CD4-positive, alpha-beta T cell treated with Interleukin-12 subunit alpha and Interleukin-12 subunit beta, for 1 hour (primary cell): ENCODE data around the gene ELAPOR2.
"Not testable (repeated sequence)": the region's sequence is repeated elsewhere in the genome, so short reads cannot be mapped to it uniquely, and the experiment has no call there.

Experiments
- DNase-seq: peaks from one replicate; pipeline ENCODE4 v3.0.0-alpha.2; 2020

ELAPOR2 gene, protein sequence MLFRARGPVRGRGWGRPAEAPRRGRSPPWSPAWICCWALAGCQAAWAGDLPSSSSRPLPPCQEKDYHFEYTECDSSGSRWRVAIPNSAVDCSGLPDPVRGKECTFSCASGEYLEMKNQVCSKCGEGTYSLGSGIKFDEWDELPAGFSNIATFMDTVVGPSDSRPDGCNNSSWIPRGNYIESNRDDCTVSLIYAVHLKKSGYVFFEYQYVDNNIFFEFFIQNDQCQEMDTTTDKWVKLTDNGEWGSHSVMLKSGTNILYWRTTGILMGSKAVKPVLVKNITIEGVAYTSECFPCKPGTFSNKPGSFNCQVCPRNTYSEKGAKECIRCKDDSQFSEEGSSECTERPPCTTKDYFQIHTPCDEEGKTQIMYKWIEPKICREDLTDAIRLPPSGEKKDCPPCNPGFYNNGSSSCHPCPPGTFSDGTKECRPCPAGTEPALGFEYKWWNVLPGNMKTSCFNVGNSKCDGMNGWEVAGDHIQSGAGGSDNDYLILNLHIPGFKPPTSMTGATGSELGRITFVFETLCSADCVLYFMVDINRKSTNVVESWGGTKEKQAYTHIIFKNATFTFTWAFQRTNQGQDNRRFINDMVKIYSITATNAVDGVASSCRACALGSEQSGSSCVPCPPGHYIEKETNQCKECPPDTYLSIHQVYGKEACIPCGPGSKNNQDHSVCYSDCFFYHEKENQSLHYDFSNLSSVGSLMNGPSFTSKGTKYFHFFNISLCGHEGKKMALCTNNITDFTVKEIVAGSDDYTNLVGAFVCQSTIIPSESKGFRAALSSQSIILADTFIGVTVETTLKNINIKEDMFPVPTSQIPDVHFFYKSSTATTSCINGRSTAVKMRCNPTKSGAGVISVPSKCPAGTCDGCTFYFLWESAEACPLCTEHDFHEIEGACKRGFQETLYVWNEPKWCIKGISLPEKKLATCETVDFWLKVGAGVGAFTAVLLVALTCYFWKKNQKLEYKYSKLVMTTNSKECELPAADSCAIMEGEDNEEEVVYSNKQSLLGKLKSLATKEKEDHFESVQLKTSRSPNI

DNA sequence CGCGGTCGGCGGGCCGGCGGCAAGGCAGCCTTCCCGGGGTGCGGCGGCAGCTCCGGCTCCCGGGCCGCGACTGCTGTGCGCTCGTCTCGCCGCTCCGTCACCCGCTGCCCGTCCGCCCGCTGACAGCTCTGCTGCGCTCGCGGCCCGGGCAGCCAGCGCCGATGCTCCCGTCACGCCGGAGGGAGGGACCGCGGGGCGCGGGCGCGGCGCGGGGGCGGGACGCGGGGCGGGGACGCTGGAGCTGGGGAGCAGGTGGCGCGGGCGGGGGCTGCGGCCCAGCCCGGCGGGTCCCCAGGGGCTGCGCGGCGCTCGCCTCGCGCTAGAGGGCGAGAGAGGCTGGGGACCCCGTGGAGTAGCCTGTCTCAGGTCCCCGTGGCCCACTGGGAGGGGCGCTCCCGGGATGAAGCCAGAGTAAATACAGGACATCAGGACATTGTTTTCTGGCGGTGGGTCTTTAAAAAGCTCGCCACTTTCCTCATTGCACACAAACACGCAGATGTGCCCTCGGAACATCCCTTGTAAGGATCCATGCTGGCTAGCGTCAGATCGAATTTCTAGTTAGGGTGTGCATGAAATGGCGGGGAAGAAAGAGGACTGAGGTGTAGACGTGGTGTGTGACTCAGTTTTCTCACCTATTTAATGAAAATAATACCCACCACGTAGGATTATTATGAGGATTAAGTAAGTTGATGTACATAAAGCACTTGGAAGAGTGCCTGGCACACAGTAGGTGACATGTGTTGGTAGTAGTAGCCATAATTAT, at the start of gene ELAPOR2:
Gene ELAPOR2, minus strand, starts transcription at position 130 of the 763 bp plus-strand sequence. CDS start 141 bp downstream, outside the sequence.
- DNase-seq: peak; percentile 83

DNA sequence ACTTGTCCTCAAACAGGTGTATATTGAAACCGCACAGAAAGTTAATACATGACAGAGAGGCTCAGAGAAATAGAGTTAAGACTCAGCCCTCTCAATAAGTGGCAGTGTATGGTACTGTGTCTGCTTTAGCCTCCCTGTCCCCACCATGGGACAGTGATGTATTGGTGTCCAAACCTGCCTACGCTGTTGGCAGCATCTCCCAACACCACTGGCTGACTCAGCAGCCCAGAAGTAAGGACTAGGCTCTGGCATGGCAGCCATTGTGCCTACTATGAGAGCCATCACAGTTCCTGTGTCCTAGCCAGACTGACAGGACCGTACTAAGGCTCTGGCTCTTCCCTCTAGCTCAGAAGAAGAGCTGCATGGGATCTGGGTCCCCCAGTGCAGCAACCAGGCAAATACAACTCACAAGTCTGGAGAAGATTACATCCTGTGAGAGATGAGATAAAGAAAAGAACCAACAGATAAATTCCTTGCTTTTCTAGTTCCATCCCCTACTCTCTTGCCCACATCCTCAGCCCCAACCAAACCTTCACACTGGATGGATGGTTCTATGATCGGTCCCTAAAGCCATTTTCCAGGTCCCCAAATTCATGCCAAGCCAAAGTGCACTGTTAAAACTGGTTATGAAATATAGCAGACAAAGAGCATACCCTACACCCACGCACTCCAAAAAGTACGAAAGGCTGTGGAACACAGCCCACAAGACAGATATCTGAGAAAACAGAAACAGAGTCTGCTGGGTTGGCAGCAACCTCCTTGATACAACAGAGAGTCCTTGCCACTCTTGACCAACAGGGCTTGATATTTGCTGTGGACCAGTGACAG, 48.7 kb upstream of the ELAPOR2 start:
- DNase-seq: no peak

DNA sequence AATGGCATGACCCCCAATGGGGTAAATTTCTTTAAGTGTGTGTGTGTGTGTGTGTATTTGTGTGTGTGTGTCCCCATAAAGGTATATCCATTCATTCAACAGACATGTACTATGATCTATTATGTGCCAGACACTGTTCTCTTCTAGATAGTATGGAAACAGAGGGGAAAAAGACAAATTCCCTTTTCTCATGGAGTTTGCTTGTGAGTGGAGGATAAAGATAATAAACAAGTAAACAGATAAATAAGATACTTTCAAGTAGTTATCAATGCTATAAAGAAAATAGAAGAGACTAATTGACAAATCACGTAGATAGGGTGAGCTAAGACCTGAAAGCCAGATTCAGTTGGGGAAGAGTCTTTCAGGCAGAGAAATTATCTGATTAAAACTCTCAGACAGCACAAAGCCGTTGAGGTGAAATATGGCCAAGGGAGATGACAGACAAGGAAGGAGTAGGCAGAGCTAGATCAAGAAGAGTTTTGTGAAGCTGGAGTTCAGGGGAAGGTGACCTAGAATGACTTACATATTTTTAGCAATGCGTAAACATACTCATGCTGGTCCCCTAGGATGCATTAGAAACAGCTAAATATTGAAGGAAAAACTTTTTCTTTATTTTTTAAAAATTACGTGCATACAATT, 47.6 kb upstream of the ELAPOR2 start:
- no peak for DNase-seq

DNA sequence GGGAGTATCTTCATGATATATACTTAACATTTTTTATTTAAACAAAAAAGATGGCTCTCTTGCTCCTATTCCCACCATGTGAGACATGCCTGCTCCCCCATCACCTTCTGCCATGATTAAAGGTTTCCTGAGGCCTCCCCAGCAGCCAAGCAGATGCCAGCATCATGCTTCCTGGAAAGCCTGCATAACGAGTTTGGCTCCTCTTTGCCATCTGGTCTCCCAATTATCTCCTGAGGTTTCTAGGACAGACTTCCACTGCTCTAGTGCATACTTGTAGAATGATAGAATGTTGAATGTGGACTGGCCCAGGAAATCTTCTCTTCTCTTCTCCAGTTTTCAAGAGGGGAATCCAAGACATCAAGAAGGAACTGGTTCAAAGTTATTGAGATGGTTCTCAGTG, 45.9 kb upstream of the ELAPOR2 start:
- DNase-seq: no peak

DNA sequence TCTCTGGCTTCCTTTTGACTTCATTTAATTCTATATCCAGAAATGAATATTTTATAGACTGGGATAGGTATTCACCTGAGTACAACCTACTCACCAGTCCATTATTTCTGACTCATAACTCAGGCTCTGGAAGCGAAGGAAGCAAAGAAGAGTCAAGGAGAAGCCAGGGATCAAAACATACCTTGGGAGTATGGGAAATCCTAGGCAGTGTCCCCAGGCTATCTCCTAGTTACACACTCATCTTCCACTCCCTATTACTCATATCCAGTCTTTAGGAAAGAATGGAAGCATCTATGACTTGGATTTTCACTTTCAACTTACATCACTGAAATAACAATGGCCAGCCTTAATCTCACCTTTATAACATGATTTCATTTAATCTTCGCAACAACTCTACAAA, 40.9 kb upstream of the ELAPOR2 start:
- no peak for DNase-seq

DNA sequence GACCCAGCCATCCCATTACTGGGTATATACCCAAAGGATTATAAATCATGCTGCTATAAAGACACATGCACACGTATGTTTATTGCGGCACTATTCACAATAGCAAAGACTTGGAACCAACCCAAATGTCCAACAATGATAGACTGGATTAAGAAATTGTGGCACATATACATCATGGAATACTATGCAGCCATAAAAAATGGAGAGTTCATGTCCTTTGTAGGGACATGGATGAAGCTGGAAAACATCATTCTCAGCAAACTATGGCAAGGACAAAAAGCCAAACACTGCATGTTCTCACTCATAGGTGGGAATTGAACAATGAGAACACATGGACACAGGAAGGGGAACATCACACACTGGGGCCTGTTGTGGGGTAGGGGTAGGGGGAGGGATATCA, 37.9 kb upstream of the ELAPOR2 start:
- DNase-seq: not testable (repeated sequence)

DNA sequence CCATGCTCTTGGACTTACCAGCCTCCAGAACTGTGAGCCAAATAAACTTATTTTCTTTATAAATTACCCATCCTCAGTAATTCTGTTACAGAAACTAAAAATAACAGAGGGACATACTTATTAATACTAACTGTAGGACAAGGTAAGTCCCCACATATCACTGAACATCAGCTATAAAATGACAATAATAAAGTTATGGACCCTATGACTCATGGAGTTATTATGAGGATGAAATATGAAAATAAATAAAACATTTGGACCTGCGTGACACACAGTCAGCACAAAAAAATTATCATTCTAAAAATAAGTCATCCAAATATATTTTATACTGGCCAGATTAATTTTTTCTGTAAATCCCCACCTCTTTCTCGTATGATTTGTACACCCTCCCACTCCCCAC, 34.9 kb upstream of the ELAPOR2 start:
- no peak for DNase-seq

DNA sequence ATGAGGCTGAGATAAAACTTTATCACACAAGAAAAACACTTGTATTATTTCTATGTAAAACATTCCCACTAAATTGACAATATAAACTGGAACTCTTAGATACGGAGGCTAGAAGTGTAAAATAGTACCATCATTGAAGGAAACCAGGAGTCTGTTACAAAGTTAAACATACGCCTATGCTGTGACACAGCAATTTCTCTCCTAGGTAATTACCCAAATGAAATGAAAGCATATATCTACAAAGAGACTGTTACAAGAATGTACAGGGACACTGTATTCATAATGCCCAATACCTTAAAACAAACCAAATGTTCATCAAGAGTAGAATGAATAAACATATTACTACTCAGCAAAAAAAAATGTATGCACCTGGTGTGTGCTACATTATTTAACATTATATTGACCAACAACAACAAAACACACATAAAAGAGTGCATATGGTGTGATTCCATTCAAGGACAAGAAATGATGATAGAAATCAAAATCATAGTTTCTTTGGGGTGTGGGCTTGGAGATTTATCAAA, 33.2 kb upstream of the ELAPOR2 start:
- DNase-seq: no peak

DNA sequence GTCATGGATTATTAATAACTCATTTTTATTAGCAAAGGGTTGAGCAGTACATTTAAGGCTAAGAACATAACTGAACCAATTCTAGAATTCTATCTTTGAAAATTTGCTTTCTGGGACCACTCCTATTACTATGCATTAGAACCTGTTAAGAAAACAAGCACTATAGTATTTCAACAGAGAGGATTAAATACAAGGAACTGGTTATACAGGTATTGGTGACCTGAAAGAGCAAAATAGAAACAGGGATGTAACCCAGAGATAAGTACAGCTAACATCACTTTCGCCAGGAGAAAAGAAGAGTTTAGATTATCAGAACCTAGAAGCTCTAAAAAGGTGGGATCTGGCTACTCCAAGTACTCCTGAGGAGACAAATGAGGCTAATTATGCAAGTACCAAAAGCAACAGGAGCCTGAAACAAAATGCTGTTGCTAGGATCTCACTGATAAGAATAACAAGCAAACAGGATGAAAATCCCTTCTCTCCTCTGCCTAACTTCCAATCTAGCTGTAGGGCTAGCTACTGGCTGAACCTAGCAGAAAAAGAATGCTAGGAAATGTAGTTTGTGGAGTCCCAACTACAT, 32.1 kb upstream of the ELAPOR2 start:
- no peak for DNase-seq

DNA sequence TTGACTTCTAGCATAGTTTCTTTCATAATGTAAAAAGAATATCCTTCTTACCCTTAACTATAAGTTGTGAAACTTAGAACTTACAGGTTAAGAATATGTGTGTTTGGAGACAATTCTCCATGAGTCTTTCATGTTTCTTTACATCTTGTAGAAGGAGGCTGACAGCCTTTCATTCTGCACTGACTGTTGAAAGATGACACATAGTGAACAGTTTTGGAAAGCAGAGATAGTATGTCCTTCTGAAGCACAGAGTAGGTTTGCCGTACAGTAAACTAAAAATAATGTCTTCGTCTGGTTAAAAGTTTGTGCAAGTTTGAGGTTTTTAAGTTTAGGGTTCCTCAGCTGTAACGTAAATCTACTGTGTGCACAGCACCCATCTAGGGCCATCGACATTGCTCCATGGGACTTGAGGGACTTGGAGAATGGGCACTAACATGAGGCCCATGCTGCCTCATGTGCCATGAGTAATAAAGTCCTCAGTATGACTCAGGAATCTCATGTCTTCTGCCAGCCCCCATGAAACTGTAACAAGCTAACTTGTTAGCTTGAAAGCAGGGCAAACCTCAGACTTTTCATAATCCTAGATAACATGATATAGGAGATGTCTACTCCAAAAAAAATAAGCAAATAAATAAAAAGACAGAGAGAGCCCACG, 24.5 kb upstream of the ELAPOR2 start:
- no peak for DNase-seq

DNA sequence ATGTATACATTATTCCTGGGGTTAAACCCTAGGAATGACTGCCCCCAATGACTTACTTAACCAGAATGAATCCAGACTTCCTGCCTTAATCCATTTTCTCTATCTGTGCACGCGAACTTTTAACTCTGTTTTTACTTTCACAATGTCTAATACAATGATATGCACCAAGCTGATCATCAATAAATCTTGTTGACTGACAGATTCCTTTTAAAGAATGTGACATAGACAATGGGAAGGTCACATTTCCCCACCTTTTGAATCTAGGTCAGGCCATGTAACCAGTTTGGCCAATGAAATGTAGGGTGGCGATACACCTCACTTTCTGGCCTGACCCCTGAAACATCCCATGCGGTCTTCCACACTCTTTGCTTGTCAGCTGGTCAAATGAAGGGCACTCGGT, 23.2 kb upstream of the ELAPOR2 start:
- no peak for DNase-seq

DNA sequence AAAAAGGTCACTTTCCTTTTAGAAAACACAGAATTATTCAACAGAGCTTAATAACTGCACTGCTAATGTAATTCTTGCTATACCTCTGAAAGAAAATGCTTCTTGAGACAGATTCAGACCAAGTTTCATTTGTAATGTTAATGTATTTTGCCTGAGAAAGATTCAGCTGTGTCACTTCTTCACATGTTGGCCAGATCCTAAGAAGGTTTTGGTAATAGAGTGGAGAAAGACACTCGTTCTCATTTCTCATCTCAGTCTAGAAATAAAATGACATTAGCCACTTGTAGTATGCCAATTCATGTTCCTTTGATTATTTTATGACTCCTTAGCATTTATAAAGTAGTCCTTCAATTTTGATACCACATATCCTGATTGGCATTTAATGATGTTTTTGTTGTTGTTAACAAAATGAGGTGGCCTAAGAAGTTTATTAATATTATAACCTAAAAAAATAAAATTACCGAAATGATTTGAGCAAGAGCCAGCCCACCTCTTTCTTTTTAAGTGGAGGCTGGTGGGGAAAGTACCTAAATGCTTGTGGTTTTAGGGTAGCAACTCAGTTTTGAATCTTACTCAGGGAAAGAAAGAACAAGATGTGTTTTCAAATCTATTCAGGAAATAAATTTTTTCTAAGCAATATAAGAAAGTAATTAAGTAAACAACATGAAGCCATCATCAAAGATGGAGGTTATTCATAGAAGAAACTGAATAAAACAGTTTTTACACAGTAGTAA, 16.4 kb upstream of the ELAPOR2 start:
- peak; percentile 1 for DNase-seq

DNA sequence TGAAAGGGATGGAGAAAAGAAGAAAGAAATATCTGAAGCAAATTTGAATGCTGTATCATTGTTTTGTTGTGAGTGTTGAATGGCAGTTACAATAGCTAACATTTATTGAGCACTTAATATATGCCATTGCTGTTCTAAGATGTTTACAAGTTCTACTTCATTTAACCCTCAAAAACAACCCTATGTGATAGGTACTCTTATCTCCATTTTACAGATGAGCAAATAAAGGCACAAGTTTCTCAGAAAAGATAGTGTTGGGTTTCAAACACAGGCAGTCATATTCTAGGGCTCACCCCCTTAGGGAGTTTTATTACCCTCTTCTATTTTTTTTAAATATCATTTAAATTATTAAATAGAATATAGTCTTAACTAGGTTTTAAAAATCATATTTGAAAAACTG, 8.3 kb upstream of the ELAPOR2 start:
- DNase-seq: no peak

DNA sequence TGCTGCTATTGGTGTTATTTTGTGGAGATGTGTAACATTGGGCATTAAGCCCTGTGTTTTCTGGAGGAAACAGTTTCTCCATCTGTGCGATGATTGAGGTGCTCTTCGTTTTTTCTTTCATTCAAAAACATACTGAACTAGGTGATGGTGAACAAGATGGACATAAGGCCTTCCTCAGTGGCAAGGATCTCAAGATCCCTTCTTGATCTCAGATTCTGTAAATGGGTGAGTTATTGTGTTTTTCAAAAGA, 759 bp upstream of the ELAPOR2 start:
- DNase-seq: no peak

DNA sequence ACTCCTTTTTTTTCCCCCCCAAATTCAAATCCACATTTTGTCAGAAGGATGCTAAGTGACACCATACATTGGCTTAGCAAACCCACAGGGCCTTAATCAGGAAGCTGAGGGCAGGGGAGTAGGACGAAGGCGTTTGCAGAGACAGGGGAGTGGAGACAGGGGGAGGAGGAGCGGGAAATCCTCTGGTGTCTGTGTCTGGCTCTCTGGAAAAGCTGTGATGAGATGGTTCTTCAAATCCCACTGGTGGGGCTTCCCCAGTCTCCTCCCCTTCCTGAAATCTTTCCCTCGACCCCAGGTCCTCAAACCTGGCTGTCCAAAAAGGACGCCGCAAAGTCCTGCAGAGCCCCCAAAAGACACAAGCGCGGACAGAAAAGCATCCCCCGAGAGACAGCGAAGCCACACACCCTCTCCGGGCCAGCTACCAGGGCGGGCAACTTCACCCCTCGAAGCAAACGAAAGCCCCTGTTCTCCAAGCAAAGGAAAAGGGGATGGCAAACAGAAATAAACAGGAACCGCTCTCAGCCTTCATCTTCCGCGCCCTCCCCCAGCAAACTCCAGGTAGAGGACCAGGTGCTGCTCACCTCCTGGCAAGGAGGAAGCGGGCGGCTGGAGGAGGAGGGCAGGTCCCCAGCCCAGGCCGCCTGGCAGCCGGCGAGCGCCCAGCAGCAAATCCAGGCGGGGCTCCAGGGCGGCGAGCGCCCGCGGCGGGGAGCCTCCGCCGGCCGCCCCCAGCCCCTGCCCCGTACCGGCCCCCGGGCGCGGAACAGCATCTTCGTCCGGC, 520 bp downstream of the ELAPOR2 start:
- peak; percentile 6 for DNase-seq

DNA sequence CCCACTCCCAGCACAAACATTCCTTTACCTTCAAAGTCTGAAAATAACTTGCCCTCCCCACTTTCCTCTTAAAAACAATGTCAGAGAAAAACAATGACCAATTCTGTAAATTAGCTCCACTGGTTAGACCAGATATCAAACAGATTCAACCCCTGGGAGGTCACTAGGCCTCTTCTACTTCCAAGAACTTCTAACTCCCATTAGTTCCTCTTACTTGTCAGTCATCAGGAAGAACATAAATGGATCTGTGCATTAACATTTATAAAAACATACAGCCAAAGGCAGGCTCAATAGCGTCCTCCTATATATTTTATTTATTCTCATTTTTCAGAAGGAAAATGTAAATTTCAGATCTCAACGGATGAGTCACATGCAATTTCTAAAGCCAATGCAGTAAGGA, 2.2 kb downstream of the ELAPOR2 start:
- no peak for DNase-seq

DNA sequence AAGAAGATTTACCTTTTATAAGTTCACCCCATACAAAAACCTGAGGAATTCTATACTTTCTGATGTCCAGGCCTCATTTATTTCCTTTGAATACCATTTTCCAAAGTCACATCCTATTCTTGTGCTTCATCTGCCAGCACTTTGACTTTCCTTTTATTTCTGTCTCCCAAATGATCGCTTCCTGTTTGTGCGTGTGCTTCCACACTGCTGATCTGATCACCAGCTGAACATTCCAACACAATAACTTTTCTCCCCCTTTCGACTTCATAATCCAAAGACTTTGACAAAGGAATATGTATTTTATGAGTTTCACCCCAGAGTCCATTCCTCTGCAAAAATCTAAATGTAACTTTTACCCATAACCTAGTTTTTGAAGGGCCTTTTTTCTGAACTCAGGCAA, 3.1 kb downstream of the ELAPOR2 start:
- no peak for DNase-seq

DNA sequence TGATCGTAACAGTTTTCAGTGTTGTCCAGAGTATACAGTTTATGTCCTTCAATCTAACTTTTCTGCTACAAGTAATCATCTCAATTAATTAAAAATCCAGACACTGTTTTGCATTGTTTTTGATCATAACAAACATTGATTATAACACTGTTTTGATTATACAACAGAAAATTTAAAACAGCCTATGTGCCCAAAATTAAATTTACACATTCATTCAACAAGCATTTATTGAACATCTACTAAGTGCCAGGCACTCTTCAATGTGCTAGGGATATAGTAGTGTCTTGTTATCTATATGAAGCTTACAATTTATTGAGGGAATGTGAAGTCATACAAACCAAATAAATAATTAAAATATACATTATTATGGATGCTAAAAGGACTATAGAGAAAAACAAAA, 10.6 kb downstream of the ELAPOR2 start:
- DNase-seq: no peak

DNA sequence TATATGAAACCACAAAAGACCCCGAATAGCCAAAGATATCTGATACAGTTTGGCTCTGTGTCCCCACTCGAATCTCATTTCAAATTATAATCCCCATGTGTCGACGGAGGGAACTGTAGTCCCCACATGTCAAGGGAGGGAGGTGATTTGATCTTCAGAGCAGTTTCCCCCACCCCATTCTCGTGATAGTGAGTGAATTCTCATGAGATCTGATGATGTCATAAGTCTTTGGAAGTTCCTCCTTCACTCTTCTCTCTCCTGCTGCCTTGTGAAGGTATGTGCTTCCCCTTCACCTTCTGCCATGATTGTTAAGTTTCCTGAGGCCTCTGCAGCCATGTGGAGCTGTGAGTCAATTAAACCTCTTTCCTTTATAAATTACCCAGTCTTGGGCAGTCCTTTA, 13.0 kb downstream of the ELAPOR2 start:
- no peak for DNase-seq
